ENCODE results near the gene RUNDC3A.

RUNDC3A gene

GRCh38 chr17:44267165-44267455 lies 41.3 kb upstream of the RUNDC3A start:
- DNase-seq (ENCODE audit: low read depth) = no peak
- no peak for TF ChIP-seq CTCF (IDR thresholded peaks at IDR 0.05; ENCODE audit: insufficient read depth, low read depth, low read length, missing control alignments)
- H3K4me3 ChIP-seq (ENCODE audit: low read length) = no peak overlapping the region

GRCh38 chr17:44267818-44268490 lies 40.4 kb upstream of the RUNDC3A start, which contains the start of gene SLC4A1:
Gene SLC4A1, minus strand, starts transcription at chr17:44268135. Its CDS starts 5,269 bp downstream, at chr17:44262866.
- H3K4me3 ChIP-seq (ENCODE audit: low read length) = no peak within 1 kb of the TSS
- no peak for DNase-seq (ENCODE audit: low read depth)
- TF ChIP-seq CTCF (IDR thresholded peaks at IDR 0.05; ENCODE audit: insufficient read depth, low read depth, low read length, missing control alignments) = no peak

- no peak for TF ChIP-seq CTCF (IDR thresholded peaks at IDR 0.05; ENCODE audit: insufficient read depth, low read depth, low read length, missing control alignments)
- no peak for DNase-seq (ENCODE audit: low read depth)
These were observed 39.5 kb upstream of the RUNDC3A start for GRCh38 chr17:44268709-44269534.

GRCh38 chr17:44269535-44270240 lies 38.7 kb upstream of the RUNDC3A start:
- no peak for DNase-seq (ENCODE audit: low read depth)
- H3K4me3 ChIP-seq (ENCODE audit: low read length) = no peak overlapping the region
- TF ChIP-seq CTCF (IDR thresholded peaks at IDR 0.05; ENCODE audit: insufficient read depth, low read depth, low read length, missing control alignments) = no peak

More at GRCh38 chr17:44268709-44269534, 39.5 kb upstream of the RUNDC3A start:
- no peak overlapping the region for H3K4me3 ChIP-seq (ENCODE audit: low read length)

GRCh38 chr17:44272321-44272951 lies 36.0 kb upstream of the RUNDC3A start:
- H3K4me3 ChIP-seq (ENCODE audit: low read length) = no peak overlapping the region
- DNase-seq (ENCODE audit: low read depth) = no peak

More at GRCh38 chr17:44272321-44272951, 36.0 kb upstream of the RUNDC3A start:
- TF ChIP-seq CTCF (IDR thresholded peaks at IDR 0.05; ENCODE audit: insufficient read depth, low read depth, low read length, missing control alignments) = no peak
